ENCODE results near the gene ALPK3. TPM values are rescaled to one million over a fixed set of nuclear protein-coding genes. Genes with fewer than 3 reads are reported as not detected.

ALPK3 gene
- total RNA-seq, 1 experiment from 2014 or later = 16.5 TPM

GRCh38 chr15:84856731-84857417 is 39.7 kb downstream of the ALPK3 start:
- ChIA-PET CTCF (no interaction called here), POLR2A (interaction anchor here (0.6 kb wide), 1 partner anchor 72 kb away, joined by 3 read pairs; no protein-coding TSS in a partner anchor)

DNA sequence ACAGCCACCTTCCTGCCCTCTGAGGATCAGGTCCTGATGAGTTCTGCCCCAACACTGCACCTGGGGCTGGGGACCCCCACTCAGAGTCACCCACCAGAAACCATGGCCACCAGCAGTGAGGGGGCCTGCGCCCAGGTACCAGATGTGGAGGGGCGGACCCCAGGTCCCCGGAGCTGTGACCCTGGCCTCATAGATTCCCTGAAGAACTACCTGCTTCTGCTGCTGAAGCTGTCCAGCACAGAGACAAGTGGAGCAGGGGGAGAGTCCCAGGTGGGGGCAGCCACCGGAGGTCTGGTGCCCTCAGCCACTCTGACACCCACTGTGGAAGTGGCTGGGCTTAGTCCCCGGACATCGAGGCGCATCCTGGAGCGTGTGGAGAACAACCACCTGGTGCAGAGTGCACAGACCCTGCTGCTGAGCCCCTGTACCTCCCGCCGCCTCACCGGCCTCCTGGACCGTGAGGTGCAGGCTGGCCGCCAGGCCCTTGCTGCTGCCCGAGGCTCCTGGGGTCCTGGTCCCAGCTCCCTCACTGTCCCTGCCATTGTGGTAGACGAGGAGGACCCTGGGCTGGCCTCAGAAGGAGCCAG is 40.4 kb downstream of the ALPK3 start:
- no peak for DNase-seq (ENCODE audit: low spot score)
- peaks cover 4% of the 10 kb centered on the region for H3K36me3 Mint-ChIP-seq
- no peak for ATAC-seq
- H3K27ac Mint-ChIP-seq = no peak overlapping the region
- no peaks in the 10 kb centered on the region for H3K4me1 Mint-ChIP-seq
- no peaks in the 10 kb centered on the region for H3K27me3 Mint-ChIP-seq (ENCODE audit: low read depth)
- no peaks in the 10 kb centered on the region for H3K9me3 Mint-ChIP-seq
- ChIA-PET POLR2A (no interaction called here), CTCF (interaction anchor here (0.9 kb wide), 1 partner anchor 19 kb away, joined by 3 read pairs; no protein-coding TSS in a partner anchor)
- no peak overlapping the region for H3K4me3 Mint-ChIP-seq
- no peak for TF ChIP-seq ZNF219 (CRISPR knock-in tag; IDR thresholded peaks at IDR 0.05; ENCODE audit: borderline replicate concordance)
- TF ChIP-seq TCF7 (CRISPR knock-in tag; IDR thresholded peaks at IDR 0.05; ENCODE audit: low read depth) = no peak
- TF ChIP-seq USF1 (CRISPR knock-in tag; IDR thresholded peaks at IDR 0.05) = no peak
- no peak for TF ChIP-seq OVOL2 (CRISPR knock-in tag; IDR thresholded peaks at IDR 0.05; ENCODE audit: borderline replicate concordance)
- TF ChIP-seq HMGA2 (CRISPR knock-in tag; IDR thresholded peaks at IDR 0.05) = no peak
- TF ChIP-seq, protein P1, sequence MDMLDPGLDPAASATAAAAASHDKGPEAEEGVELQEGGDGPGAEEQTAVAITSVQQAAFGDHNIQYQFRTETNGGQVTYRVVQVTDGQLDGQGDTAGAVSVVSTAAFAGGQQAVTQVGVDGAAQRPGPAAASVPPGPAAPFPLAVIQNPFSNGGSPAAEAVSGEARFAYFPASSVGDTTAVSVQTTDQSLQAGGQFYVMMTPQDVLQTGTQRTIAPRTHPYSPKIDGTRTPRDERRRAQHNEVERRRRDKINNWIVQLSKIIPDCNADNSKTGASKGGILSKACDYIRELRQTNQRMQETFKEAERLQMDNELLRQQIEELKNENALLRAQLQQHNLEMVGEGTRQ (CRISPR knock-in tag; IDR thresholded peaks at IDR 0.05) = no peak
- TF ChIP-seq MYBL2 (CRISPR knock-in tag; IDR thresholded peaks at IDR 0.05) = no peak
- TF ChIP-seq, protein P2, sequence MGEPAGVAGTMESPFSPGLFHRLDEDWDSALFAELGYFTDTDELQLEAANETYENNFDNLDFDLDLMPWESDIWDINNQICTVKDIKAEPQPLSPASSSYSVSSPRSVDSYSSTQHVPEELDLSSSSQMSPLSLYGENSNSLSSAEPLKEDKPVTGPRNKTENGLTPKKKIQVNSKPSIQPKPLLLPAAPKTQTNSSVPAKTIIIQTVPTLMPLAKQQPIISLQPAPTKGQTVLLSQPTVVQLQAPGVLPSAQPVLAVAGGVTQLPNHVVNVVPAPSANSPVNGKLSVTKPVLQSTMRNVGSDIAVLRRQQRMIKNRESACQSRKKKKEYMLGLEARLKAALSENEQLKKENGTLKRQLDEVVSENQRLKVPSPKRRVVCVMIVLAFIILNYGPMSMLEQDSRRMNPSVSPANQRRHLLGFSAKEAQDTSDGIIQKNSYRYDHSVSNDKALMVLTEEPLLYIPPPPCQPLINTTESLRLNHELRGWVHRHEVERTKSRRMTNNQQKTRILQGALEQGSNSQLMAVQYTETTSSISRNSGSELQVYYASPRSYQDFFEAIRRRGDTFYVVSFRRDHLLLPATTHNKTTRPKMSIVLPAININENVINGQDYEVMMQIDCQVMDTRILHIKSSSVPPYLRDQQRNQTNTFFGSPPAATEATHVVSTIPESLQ (CRISPR knock-in tag; IDR thresholded peaks at IDR 0.05) = no peak
- TF ChIP-seq ZNF232 (CRISPR knock-in tag; IDR thresholded peaks at IDR 0.05) = no peak
- TF ChIP-seq, protein P3, sequence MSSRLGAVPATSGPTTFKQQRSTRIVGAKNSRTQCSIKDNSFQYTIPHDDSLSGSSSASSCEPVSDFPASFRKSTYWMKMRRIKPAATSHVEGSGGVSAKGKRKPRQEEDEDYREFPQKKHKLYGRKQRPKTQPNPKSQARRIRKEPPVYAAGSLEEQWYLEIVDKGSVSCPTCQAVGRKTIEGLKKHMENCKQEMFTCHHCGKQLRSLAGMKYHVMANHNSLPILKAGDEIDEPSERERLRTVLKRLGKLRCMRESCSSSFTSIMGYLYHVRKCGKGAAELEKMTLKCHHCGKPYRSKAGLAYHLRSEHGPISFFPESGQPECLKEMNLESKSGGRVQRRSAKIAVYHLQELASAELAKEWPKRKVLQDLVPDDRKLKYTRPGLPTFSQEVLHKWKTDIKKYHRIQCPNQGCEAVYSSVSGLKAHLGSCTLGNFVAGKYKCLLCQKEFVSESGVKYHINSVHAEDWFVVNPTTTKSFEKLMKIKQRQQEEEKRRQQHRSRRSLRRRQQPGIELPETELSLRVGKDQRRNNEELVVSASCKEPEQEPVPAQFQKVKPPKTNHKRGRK (CRISPR knock-in tag; IDR thresholded peaks at IDR 0.05; ENCODE audit: borderline replicate concordance) = no peak
- TF ChIP-seq, protein P4, sequence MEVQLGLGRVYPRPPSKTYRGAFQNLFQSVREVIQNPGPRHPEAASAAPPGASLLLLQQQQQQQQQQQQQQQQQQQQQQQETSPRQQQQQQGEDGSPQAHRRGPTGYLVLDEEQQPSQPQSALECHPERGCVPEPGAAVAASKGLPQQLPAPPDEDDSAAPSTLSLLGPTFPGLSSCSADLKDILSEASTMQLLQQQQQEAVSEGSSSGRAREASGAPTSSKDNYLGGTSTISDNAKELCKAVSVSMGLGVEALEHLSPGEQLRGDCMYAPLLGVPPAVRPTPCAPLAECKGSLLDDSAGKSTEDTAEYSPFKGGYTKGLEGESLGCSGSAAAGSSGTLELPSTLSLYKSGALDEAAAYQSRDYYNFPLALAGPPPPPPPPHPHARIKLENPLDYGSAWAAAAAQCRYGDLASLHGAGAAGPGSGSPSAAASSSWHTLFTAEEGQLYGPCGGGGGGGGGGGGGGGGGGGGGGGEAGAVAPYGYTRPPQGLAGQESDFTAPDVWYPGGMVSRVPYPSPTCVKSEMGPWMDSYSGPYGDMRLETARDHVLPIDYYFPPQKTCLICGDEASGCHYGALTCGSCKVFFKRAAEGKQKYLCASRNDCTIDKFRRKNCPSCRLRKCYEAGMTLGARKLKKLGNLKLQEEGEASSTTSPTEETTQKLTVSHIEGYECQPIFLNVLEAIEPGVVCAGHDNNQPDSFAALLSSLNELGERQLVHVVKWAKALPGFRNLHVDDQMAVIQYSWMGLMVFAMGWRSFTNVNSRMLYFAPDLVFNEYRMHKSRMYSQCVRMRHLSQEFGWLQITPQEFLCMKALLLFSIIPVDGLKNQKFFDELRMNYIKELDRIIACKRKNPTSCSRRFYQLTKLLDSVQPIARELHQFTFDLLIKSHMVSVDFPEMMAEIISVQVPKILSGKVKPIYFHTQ (CRISPR knock-in tag; IDR thresholded peaks at IDR 0.05) = no peak
- no peak for TF ChIP-seq PRRX2 (CRISPR knock-in tag; IDR thresholded peaks at IDR 0.05)
- TF ChIP-seq NFATC4 (CRISPR knock-in tag; IDR thresholded peaks at IDR 0.05) = no peak

More at GRCh38 chr15:84856731-84857417, 39.7 kb downstream of the ALPK3 start:
- H3K4me1 Mint-ChIP-seq = no peaks in the 10 kb centered on the region
- TF ChIP-seq ZBTB43 (CRISPR knock-in tag; IDR thresholded peaks at IDR 0.05) (no peak), JAZF1 (CRISPR knock-in tag; IDR thresholded peaks at IDR 0.05) (no peak), ATF2 (CRISPR knock-in tag; IDR thresholded peaks at IDR 0.05; ENCODE audit: borderline replicate concordance, low read depth) (no peak), FOXK1 (CRISPR knock-in tag; IDR thresholded peaks at IDR 0.05) (no peak), NFE2L1 (CRISPR knock-in tag; IDR thresholded peaks at IDR 0.05) (no peak), IRF2 (CRISPR knock-in tag; IDR thresholded peaks at IDR 0.05; ENCODE audit: borderline replicate concordance, low read depth) (no peak), ELF4 (CRISPR knock-in tag; IDR thresholded peaks at IDR 0.05; ENCODE audit: low read depth) (no peak), GABPB1 (CRISPR knock-in tag; IDR thresholded peaks at IDR 0.05) (no peak), CREM (CRISPR knock-in tag; IDR thresholded peaks at IDR 0.05) (no peak), FOXJ3 (CRISPR knock-in tag; IDR thresholded peaks at IDR 0.05; ENCODE audit: borderline replicate concordance) (no peak), KAT7 (CRISPR knock-in tag; IDR thresholded peaks at IDR 0.05; ENCODE audit: borderline replicate concordance) (no peak)
- TF ChIP-seq, protein P5, sequence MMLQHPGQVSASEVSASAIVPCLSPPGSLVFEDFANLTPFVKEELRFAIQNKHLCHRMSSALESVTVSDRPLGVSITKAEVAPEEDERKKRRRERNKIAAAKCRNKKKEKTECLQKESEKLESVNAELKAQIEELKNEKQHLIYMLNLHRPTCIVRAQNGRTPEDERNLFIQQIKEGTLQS (CRISPR knock-in tag; conservative IDR thresholded peaks at IDR 0.05) = no peak
- H3K4me3 Mint-ChIP-seq = no peak overlapping the region
- H3K36me3 Mint-ChIP-seq = peaks cover 4% of the 10 kb centered on the region
- H3K27ac Mint-ChIP-seq = no peak overlapping the region
- no peaks in the 10 kb centered on the region for H3K9me3 Mint-ChIP-seq
- DNase-seq (ENCODE audit: low spot score) (no peak), ATAC-seq (no peak)
- no peaks in the 10 kb centered on the region for H3K27me3 Mint-ChIP-seq (ENCODE audit: low read depth)
